GM23338 (cell line): ENCODE measurements around the gene NOC2L.

Source experiments
- CREB1 ChIP-seq: fragments of 250-450 bp; sonication (Bioruptor Pico); IDR thresholded peaks from 2 replicates; pipeline ENCODE4 v1.5.0; 2020; ENCODE audit warnings: low read depth, mild to moderate bottlenecking, moderate library complexity
- CTCF ChIP-seq, 2 experiments: fragments of 200-600 bp in 1 of 2; sonication (generic) in 1 of 2; conservative IDR thresholded peaks; 2 replicates each; pipeline versions ENCODE4 v1.5.1 to v1.6.1; 2016 to 2017; ENCODE audit warnings: antibody characterized with exemption in 2 of 2, low read depth in 2 of 2, mild to moderate bottlenecking in 2 of 2, moderate library complexity in 1 of 2
- EZH2 ChIP-seq: fragments of 200-600 bp; sonication (generic); IDR thresholded peaks from one replicate; pipeline ENCODE4 v1.8.0; 2017; ENCODE audit warnings: antibody characterized with exemption, mild to moderate bottlenecking, low read depth; ENCODE audit not compliant: unreplicated experiment
- EZH2phosphoT487 ChIP-seq: fragments of 200-600 bp; sonication (generic); IDR thresholded peaks from one replicate; pipeline ENCODE4 v1.8.1; 2018; ENCODE audit warnings: antibody characterized with exemption; ENCODE audit not compliant: unreplicated experiment
- JUNB ChIP-seq: IDR thresholded peaks from one replicate; pipeline ENCODE4 v1.6.1; 2016; ENCODE audit warnings: antibody characterized with exemption; ENCODE audit not compliant: unreplicated experiment
- NANOG ChIP-seq: IDR thresholded peaks from 2 replicates; pipeline ENCODE4 v1.6.1; 2016; ENCODE audit warnings: antibody characterized with exemption, borderline replicate concordance
- POLR2AphosphoS5 ChIP-seq: IDR thresholded peaks from 2 replicates; pipeline ENCODE4 v1.6.1; 2016; ENCODE audit warnings: antibody characterized with exemption, low read depth
- REST ChIP-seq: IDR thresholded peaks from one replicate; pipeline ENCODE4 v1.6.1; 2018; ENCODE audit warnings: antibody characterized with exemption; ENCODE audit not compliant: unreplicated experiment
- STAT1 ChIP-seq: IDR thresholded peaks from one replicate; pipeline ENCODE4 v1.6.1; 2016; ENCODE audit warnings: antibody characterized with exemption; ENCODE audit not compliant: unreplicated experiment

GRCh38 chr1:956636-957035 lies 2.4 kb downstream of the NOC2L start:
- TF ChIP-seq REST (no peak), CTCF (conservative IDR thresholded peaks at IDR 0.05; ENCODE audit: low read depth in 2 of 2) (no peak), EZH2 (no peak), POLR2AphosphoS5 (no peak), NANOG (no peak), EZH2phosphoT487 (no peak), JUNB (no peak), STAT1 (no peak), CREB1 (no peak)
